Cardiac muscle cell (in vitro differentiated cells and primary cell): ENCODE data around the gene CRACR2A. TPM values are rescaled to one million over a fixed set of nuclear protein-coding genes. Genes with fewer than 3 reads are reported as not detected.

Source experiments
- DNase-seq, 2 donors: peaks; one replicate each; pipeline versions ENCODE4 v3.0.0 to v3.0.0-alpha.2; 2010 to 2017; ENCODE audit warnings: low read depth in 1 of 2, low spot score in 1 of 2
- H3K27ac ChIP-seq: fragments of 200-600 bp; sonication (generic); 2 replicates; pipeline ENCODE4 v1.5.1; 2016
- H3K27me3 ChIP-seq: fragments of 200-600 bp; sonication (generic); 2 replicates; pipeline ENCODE4 v1.6.0; 2016; ENCODE audit warnings: control low read depth
- H3K36me3 ChIP-seq: fragments of 200-600 bp; sonication (generic); 2 replicates; pipeline ENCODE4 v1.5.1; 2016; ENCODE audit warnings: control low read depth
- H3K4me1 ChIP-seq: fragments of 200-600 bp; sonication (generic); 2 replicates; pipeline ENCODE4 v1.8.1; 2017; ENCODE audit warnings: low read depth, mild to moderate bottlenecking, mixed run types
- H3K4me3 ChIP-seq: fragments of 200-600 bp; sonication (generic); 2 replicates; pipeline ENCODE4 v1.5.1; 2016; ENCODE audit warnings: mild to moderate bottlenecking
- H3K9me3 ChIP-seq: fragments of 200-600 bp; sonication (generic); 2 replicates; pipeline ENCODE4 v1.5.1; 2017; ENCODE audit warnings: low read depth, mild to moderate bottlenecking, control low read depth
- CTCF ChIP-seq: IDR thresholded peaks from 2 replicates; pipeline ENCODE4 v1.5.1; 2012; ENCODE audit warnings: low read depth, mild to moderate bottlenecking, low read length
- polyA plus RNA-seq: library from polyadenylated mRNA; unstranded; fragments of >200 nt; fragmentation: Nextera tagmentation; extraction: Ambion mirVana; gene quantifications from 2 replicates; pipeline ENCODE4 v1.2.1, GENCODE V29; 2016
- total RNA-seq: library from RNA; depleted of rRNA; stranded (reverse); fragments of >200 nt; gene quantifications from 2 replicates; pipeline ENCODE4 v1.2.3, GENCODE V29; 2016

CRACR2A gene
- total and polyA plus RNA-seq, 2 experiments from 2014 or later, result 1.3 TPM; not detected in 1

- no peak for DNase-seq
- Histone ChIP-seq H3K27ac (no peak overlapping the region), H3K4me1 (peaks cover 28% of the 10 kb centered on the region), H3K36me3 (no peaks in the 10 kb centered on the region), H3K9me3 (no peaks in the 10 kb centered on the region), H3K4me3 (no peak overlapping the region), H3K27me3 (no peaks in the 10 kb centered on the region)
- TF ChIP-seq CTCF, result no peak
Measured at GRCh38 chr12:3633396-3633795, 119.5 kb downstream of the CRACR2A start.

DNA sequence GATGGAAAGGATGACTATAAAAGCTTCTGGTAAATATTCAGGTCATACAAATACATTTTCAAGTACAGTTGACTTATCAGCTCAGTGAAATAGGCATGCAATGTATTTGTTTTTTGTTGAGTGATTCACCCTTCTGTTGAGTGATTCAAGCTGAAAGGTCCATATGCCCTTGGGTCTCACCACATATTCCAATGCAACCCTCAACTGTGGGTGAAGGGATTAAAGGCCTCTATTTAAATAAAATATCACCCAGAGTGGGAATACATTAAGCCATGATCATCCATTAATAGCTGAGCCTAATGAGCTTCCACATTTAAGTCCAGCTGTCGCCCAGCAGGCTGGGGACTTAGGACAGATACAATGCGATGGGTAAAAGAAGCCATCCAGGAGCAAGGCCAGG is 120.2 kb downstream of the CRACR2A start:
- H3K27ac ChIP-seq, result no peak overlapping the region
- no peaks in the 10 kb centered on the region for H3K27me3 ChIP-seq
- H3K4me3 ChIP-seq, result no peak overlapping the region
- H3K9me3 ChIP-seq, result no peaks in the 10 kb centered on the region
- no peak for DNase-seq
- H3K4me1 ChIP-seq, result peaks cover 28% of the 10 kb centered on the region
- no peak for TF ChIP-seq CTCF
- H3K36me3 ChIP-seq, result no peaks in the 10 kb centered on the region

DNA sequence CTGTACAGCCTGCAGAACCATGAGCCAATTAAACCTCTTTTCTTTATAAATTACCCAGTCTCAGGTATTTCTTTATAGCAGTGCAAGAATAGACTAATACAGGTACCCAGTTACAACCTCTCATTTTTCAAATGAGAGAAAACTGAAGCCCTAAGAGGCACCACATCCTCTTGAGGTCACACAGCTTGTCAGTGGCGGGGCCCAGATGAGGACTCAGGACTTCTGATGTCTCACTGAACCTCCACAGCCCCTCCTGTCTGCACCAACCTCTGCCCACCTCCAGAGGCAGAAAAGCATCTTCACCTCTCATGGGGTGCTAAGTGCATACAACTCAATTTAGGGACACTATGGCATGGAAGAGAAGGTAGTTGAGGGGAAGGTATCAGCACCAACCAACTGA is 120.7 kb downstream of the CRACR2A start:
- no peak for TF ChIP-seq CTCF
- H3K4me1 ChIP-seq, result peaks cover 28% of the 10 kb centered on the region
- no peaks in the 10 kb centered on the region for H3K27me3 ChIP-seq
- H3K27ac ChIP-seq, result no peak overlapping the region
- H3K36me3 ChIP-seq, result no peaks in the 10 kb centered on the region
- no peaks in the 10 kb centered on the region for H3K9me3 ChIP-seq
- no peak overlapping the region for H3K4me3 ChIP-seq
- DNase-seq, result no peak

GRCh38 chr12:3631759-3632158 is 121.2 kb downstream of the CRACR2A start:
- TF ChIP-seq CTCF, result no peak
- no peaks in the 10 kb centered on the region for H3K9me3 ChIP-seq
- H3K4me1 ChIP-seq, result peaks cover 28% of the 10 kb centered on the region
- no peak overlapping the region for H3K27ac ChIP-seq
- H3K27me3 ChIP-seq, result no peaks in the 10 kb centered on the region
- no peak for DNase-seq
- H3K4me3 ChIP-seq, result no peak overlapping the region
- H3K36me3 ChIP-seq, result no peaks in the 10 kb centered on the region

DNA sequence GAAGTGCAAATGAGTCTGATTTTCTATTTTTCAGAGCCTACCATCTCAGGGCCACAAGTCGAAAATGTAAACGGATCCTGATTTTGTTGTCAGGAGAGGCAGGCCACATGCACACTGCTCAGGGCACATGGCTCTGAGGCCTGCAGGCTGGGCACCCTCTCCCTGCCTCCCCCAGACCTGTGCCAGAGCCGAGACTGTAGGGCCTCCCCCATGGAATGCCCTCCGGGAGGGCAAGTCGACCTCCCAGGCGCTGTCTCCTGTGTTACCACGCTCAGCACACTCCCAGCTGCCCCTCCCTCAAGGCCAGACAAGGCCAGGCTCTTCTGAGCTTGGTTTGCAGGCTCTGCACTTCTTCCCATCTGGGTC is 121.7 kb downstream of the CRACR2A start:
- Histone ChIP-seq H3K27ac (no peak overlapping the region), H3K9me3 (no peaks in the 10 kb centered on the region), H3K4me1 (peaks cover 28% of the 10 kb centered on the region), H3K36me3 (no peaks in the 10 kb centered on the region), H3K27me3 (no peaks in the 10 kb centered on the region), H3K4me3 (no peak overlapping the region)
- TF ChIP-seq CTCF, result no peak
- no peak for DNase-seq
